Activated effector memory CD4-positive, alpha-beta T cell treated with Interleukin-2 at 50 U/mL for 16 hours (primary cell): ENCODE measurements around the gene CACNA1I.

ENCODE experiments used
- DNase-seq: peaks from one replicate; pipeline ENCODE4 v3.0.0-alpha.2; 2020

The CACNA1I gene

DNA sequence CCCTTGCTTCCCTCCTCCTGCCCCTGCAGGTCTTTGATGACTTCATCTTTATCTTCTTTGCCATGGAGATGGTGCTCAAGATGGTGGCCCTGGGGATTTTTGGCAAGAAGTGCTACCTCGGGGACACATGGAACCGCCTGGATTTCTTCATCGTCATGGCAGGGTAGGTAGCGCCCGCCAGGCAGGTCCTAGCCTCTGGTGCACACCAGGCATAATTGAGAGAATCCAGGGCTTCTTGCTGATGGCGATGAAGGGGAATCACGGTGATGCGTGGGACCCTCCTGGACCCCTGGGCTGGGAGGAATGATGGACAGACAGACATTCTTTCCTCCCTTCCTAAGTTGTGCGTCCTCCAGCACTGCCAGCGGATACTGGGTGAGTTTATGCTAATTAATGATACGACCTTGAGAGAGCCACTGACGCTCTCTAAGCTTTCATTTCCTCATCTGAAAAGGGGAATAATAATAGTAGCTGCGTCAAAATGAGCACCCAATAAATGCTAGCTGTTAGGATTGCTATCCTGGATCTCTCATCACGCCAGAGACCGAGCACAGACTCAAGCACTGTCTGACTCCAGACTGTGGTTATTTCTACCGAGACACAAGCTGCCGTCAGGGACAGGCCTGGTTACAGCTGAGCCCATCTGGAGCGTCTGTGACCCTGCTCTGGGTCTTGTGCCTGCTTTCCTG is 30.1 kb downstream of the CACNA1I start:
- DNase-seq: no peak

DNA sequence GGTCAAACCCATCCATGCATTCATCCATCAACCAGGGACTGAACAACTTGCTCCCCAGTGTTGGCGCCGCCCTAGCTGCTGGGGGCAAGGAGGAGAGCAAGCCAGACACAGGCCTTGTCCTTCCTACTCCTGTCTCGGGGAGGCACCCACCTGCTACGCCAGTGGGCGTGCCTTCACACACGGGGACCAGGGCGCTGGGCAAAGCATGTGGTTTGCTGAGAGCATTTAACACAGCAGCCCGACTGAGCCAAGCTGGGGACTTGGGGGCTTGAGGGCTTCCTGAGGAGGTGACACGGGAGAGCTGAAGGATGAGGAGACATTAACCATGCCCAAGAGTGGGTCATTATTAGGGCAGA is 30.6 kb downstream of the CACNA1I start:
- no peak for DNase-seq

DNA sequence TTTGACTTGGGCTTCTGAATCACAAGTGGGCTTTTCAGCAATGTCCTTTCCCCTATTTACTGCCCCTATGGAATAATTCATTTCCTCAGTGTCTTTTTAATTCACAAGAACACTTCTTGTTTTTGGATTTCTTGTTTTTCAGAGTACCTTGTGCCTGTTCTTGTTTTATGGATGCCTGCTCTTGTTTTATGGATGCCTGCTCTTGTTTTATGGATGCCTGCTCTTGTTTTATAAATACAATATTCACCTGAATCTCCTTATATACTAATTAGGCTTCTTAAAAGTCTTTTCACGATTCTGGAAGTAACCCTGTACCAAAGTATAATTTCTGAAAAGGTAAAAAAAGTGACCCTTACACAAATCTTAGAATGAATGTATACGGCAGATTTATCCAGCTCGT is 32.8 kb downstream of the CACNA1I start:
- no peak for DNase-seq

DNA sequence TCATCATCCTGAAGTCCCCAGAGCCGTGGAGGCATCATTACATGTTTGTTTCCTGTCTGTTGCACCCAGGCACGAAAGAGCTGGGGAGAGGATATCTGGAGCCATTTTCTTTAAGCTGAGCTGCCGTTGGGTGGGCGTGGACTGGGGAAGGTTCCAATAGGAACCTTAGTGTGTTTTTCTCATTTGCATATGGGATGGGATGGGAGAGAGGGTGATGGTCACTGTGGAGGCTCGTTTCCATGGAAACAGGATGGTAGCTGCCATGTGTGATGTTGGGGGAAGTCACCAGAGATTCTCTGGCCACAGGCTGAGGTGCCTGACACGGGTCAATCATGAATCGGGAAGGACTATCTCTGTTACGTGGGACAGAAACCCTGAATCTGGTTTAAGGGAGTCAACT is 39.7 kb downstream of the CACNA1I start:
- DNase-seq: no peak

DNA sequence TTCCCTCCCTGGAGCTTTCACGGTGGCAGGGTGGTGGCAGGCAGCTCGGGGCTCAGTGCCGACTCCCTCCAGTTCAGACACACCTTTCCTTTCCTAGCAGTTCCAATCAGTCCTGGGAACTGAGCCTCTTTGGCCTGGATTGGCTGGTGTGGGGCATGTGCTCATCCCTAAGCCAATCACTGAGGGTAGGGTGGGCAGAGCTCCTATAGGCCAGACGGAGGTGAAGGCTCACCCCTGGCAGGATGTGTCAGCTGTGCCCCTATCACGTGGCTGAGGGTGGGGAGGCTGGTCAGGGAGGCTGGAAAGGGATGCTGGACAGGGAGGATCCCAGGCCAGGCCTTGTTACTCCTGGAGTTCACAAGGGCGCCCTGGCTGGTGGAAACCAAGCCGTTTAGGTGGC is 40.2 kb downstream of the CACNA1I start:
- no peak for DNase-seq

GRCh38 chr22:39611360-39611759 is 40.8 kb downstream of the CACNA1I start:
- no peak for DNase-seq

DNA sequence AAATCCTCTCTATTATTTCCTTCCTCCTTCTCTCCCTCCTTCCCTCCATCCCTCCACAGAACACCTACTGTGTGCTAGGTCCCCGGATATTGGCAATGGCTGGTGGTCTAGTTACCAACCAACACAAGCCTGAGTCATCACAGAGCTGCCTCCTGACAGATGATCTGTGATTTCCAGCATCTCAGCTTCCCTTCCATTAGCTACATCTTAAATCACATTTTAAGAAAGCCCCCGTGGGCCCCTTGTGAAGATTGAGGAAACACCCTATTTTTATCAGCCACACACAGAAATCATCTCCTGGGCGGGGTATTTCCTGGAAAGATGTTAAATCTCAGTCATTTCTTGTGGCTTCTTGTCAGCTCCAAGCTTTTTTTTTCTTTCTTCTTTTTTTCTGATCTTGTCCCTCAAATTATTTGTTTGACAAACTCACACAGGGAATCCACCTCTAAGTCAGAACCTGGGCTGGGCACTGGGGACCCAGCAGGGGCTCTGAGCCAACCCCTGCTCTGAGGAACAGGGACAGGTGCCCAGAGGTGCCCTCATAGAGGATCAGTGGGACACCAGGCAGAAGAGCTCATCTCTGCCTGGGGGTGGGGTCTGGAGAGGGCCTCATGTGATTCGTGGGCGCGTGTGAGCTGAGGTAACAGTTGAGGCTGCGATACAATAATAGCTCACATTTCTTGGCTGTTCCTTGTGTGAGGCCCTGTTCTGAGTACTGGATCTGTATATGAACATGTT is 42.4 kb downstream of the CACNA1I start:
- DNase-seq: no peak

DNA sequence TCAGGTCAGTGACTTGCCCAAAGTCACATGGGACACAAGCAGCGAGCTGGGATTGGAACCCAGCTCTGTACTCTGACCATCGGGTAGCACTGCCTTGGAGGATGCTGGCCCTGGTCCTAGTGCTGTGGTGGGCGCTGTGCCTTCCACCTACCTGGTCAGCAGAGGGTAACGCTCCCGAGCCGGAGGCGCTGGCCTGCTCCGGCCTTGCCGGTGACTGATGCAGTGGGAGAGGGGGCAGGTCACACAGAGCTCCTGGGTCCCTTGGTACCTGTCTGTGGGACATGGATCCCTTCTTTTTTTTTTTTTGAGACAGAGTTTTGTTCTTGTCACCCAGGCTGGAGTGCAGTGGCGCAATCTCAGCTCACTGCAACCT is 43.0 kb downstream of the CACNA1I start:
- DNase-seq: no peak

GRCh38 chr22:39614442-39614841 is 43.9 kb downstream of the CACNA1I start:
- no peak for DNase-seq

DNA sequence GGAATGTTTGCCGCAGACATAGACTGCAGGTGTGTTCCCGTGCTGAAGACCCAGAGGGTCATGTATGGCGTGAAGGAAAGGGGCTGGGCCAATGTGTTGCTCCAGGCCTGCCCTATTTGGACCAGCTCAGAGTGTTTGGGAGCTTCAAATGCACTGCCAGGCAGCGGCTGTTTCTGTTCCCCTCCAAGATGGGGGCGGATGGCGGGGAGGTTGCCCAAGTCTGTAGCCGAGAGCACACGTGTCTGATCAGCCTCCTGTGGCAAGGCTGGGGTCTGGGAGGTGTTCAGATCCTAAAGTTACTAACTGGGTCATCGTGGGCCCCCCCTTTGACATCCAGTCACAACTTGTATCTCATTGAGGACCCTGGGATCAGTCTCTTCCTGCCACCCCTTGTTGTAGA is 45.5 kb downstream of the CACNA1I start:
- no peak for DNase-seq

DNA sequence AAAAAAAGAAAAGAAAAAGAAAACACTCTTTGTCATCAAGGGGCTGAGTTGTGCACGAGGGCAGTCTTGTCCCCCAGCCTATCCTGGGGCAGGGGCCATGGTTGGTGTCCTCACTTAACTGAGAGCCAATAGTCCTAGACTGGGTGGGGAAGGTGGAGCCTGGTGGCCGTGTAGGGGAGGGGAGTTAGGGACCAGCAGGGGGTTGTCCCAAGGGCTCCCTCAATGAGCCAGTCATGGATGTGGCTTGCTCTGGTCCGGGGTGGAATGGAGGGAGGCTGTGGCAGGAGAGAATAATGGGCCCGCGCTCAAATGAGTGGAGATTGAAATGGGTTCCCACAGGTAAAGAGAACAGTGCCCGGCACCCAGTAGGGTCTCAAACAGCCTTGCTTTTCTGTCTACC is 46.2 kb downstream of the CACNA1I start:
- DNase-seq: no peak

DNA sequence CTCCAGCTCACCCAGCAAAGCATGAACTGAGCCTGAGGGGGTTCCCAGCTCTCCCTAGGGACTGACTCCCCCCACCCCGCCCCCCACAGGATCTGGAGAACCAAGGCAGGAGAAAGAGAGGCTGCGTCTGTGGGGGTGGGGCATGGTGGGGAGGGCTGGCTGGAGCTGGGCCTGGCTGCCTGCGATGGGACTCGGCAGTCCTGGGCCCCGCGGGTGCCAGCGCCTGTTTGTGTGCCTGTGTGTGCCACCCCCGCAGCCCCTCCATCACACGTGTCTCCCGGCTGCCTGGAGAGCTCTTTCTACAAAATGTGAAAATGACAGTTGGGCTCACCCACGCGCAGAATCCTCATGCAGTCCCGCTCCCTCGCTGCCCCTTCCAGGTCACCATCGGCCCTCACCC is 46.8 kb downstream of the CACNA1I start:
- no peak for DNase-seq

DNA sequence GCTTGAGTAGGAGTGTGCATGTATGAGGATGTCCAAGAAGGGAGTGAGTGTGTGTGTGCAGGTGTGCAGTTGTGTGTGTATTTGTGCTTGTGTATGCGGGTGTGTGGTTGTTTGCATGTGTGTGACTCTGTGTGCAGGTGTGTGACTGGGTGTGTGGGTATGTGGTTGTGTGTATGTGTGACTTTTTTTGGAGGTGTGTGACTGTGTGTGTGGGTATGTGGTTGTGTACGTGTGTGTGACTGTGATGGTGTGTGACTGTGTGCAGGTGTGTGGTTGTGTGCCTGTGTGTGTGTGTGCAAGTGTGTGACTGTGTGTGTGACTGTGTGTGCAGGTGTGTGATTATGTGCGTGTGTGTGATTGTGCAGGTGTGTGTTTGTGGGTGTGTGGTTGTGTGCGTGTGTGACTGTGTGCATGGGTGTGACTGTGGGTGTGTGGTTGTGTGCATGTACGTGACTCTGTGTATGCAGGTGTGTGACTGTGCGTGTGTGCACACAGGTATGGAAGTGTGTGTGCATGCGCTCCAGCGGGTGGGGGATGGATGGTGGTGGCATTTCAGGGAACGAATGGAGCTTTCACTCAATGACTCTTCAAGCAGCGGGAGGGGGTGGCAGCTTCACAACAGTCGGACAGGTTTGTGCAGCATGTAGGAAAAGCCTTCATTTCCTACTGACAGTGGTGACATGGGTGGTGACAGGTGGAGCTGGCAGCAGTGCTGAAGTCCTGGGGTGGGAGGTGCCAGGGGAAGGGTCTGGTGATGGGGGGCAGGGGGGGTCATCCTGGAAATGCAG is 47.6 kb downstream of the CACNA1I start:
- no peak for DNase-seq

DNA sequence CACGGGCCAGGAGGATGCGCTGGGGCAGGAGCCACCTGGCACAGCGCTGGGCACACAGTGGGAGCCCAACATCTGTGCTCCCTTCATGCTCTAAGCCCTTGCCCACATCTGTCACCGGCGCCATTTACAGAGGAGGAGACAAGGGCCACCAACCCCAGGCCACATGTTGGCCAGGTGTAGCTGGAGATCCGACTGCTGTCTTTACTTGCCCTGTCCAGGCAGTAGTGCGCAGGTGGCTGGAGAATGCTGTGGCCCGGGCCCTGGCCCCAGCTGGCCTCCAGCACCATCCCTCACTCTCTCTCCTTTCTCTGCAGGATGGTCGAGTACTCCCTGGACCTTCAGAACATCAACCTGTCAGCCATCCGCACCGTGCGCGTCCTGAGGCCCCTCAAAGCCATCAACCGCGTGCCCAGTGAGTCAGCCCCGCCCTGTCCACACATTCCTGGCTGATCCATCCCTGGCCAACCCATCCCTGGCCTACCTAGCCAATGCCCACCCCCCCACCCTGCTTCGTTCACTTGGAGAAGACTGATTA is 48.5 kb downstream of the CACNA1I start:
- no peak for DNase-seq

GRCh38 chr22:39620924-39621690 is 50.6 kb downstream of the CACNA1I start:
- DNase-seq: no peak

GRCh38 chr22:39621826-39622225 is 51.3 kb downstream of the CACNA1I start:
- no peak for DNase-seq

DNA sequence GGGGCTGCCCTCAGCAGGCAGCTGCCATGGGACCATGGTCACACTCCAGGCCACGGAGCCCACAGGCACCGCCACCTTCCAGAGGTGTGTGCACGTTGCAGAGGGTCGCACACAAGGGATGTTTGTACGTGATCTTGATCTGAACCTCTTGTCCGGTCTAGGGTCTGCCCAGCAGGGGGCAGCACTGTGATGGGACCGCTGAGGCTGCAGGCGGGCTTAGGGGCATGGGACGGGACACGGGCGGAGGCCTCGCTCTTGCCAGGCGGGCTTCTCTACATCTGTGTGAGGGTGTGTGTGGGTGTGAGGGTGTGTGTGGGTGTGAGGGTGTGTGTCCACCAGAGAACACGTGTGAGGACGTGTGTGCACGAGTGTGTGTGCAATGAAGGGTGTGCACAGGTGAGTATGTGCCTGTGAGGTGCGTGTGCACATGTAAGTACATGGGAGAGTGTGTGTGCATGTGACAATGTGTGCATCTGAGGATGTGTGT is 52.4 kb downstream of the CACNA1I start:
- DNase-seq: peak; percentile 50

DNA sequence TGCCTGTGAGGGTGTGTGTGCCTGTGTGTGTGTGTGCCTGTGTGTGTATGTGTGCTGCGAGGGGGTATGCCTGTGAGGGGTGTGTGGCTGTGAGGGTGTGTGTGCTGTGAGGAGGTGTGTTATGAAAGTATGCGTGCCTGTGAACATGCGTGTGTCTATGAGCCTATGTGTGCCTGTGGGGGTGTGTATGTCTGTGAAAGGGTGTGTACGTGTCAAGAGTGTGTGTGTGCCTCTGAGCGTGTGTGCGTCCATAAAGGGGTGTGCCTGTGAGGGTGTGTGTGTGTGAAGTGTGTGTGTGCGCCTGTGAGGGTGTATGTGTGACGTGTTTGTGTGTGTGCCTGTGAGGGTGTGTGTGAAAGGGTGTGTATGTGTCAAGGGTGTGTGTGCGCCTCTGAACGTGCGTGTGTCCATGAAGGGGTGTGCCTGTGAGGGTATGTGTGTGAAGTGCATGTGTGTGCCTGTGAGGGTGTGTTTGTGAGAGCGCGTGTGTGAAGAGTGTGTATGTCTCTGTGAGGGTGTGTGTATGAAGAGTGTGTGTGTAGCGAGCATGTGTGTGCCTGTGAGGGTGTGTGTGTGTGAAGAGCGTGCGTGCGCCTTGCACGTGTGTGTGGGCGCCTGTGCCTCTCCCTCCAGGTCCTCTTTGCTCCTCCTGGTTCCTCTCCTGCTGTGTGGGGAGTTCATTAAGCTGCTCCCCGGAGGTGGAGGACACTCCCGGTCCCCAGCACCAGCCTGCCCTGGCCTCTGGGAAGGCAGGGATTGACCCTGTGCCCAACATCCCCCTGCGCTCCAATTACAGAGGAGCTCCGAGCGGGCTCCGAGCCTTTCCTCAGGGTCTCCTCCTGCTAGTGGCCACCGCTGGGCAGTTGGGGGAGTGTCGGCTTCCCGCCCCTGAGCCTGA is 53.3 kb downstream of the CACNA1I start:
- no peak for DNase-seq

DNA sequence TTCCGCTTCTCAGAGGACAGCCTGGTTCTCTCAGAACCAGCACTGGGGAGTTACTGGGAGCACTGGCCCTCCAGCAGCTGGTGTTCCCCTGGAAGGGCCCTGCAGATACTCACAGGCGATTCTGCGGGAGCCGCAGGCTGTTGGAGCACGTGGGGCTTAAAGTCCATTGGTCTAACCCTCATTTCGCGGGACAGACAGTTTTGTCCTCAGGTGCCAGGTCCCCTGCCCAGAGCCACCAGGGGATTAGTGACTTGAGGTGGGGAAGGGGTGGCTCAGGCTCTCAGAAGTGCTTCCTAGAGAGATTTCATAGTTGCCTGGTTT is 53.9 kb downstream of the CACNA1I start:
- no peak for DNase-seq

DNA sequence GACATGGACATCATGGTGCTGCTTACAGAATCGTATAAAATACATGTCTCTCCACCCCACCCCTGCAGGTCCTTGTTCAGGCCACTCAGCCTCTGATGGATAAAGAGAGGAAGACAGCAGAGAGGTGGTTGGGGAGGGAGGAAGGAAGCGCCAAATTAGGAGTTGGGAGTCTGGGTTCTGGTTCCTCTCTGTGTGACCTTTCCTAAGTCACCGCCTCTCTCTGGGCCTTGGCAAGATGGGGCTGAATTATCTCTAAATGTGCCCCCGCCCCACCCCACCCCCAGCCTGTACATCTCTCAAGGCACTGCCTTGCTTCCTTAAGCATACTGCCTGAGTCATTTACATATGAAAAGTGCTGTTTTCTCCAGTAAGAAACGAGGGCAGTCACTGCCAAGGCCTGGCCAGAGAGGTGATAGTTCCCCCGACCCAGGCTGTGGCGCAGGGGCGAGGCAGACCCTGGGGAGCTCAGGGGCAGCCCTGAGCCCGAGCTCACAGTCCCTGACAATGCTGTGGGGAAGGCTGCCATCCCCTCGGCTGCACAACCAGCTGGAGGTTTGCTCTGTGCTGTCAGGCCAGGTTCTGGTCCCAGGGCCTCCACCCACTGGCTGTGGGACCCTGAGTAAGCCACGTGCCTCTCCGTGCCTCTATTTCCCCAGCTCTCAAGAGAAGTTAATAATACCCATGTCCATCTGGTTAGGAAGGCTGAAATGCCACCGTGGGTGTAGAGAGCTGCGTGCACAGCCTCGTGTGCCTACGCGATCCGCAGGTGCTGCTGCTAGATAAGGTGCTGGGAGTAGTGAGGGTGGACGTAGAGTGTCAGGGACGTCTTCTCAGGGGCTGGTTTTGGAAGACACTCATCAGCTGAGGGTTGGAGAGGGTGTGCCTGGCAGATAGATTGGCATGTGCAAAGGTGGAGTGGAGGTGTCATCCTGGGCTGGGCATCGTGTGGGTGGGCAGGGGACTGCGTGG is 55.3 kb downstream of the CACNA1I start:
- no peak for DNase-seq

- no peak for DNase-seq
These were observed 56.7 kb downstream of the CACNA1I start for GRCh38 chr22:39627208-39627607.
